Naive thymus-derived CD4-positive, alpha-beta T cell (primary cell): ENCODE measurements around the gene PDE3A. TPM values are rescaled to one million over a fixed set of nuclear protein-coding genes. Genes with fewer than 3 reads are reported as not detected.

ENCODE experiments used
- ATAC-seq: fragments of 150-1000 bp; cut with Tn5 transposase; 2 replicates; pipeline ENCODE4 v1.10.0; 2021; ENCODE audit warnings: mild to moderate bottlenecking, moderate library complexity
- CTCF ChIA-PET: fragments of 350-600 bp; sonication (Branson Sonifier 250); formaldehyde crosslinking; loops from one replicate; lab custom pipeline; 2021; ENCODE audit warnings: antibody characterized with exemption; lab: Charles Lee
- POLR2A ChIA-PET: fragments of 350-600 bp; sonication (Branson Sonifier 250); formaldehyde crosslinking; loops from one replicate; lab custom pipeline; 2021; ENCODE audit warnings: antibody characterized with exemption, inconsistent platforms; lab: Charles Lee
- DNase-seq, 9 donors: peaks; one replicate each; pipeline versions ENCODE4 v3.0.0 to v3.0.0-alpha.2; 2020 to 2022; ENCODE audit warnings: mixed read lengths in 1 of 9
- H3K27ac ChIP-seq: one replicate; pipeline ENCODE4 v1.7.0; 2013; ENCODE audit warnings: mild to moderate bottlenecking, low read depth, low read length, moderate library complexity
- H3K27me3 ChIP-seq, 2 donors: one replicate each; pipeline ENCODE4 v1.7.0; 2013; ENCODE audit warnings: low read length in 2 of 2, mild to moderate bottlenecking in 2 of 2, moderate library complexity in 2 of 2; ENCODE audit not compliant: control insufficient read depth in 2 of 2, insufficient read depth in 2 of 2
- H3K36me3 ChIP-seq, 3 experiments: 1 replicate in 2 of 3; 2 replicates in 1 of 3; pipeline ENCODE4 v1.7.0; 2013; ENCODE audit warnings: low read length in 3 of 3, mild to moderate bottlenecking in 3 of 3, moderate library complexity in 1 of 3; ENCODE audit not compliant: insufficient read depth in 3 of 3, control insufficient read depth in 2 of 3
- H3K4me1 ChIP-seq, 2 donors: one replicate each; pipeline ENCODE4 v1.7.0; 2013; ENCODE audit warnings: low read length in 2 of 2, mild to moderate bottlenecking in 2 of 2, moderate library complexity in 1 of 2; ENCODE audit not compliant: control insufficient read depth in 2 of 2, insufficient read depth in 2 of 2
- H3K4me3 ChIP-seq: 2 replicates; pipeline ENCODE4 v1.7.0; 2013; ENCODE audit warnings: mild to moderate bottlenecking, low read length
- H3K9me3 ChIP-seq, 3 experiments: 1 replicate in 2 of 3; 2 replicates in 1 of 3; pipeline ENCODE4 v1.7.0; 2013; ENCODE audit warnings: low read length in 3 of 3; ENCODE audit not compliant: control insufficient read depth in 2 of 3
- H3K27ac Mint-ChIP-seq, 9 donors: one replicate each; pipeline ENCODE4 v1.8.0; 2020 to 2022; ENCODE audit warnings: mixed read lengths in 9 of 9, mild to moderate bottlenecking in 8 of 9, moderate library complexity in 5 of 9, inconsistent platforms in 2 of 9
- H3K27me3 Mint-ChIP-seq, 5 donors: one replicate each; pipeline ENCODE4 v1.8.0; 2021 to 2022; ENCODE audit warnings: mixed read lengths in 5 of 5, mild to moderate bottlenecking in 1 of 5
- H3K36me3 Mint-ChIP-seq, 5 donors: one replicate each; pipeline ENCODE4 v1.8.0; 2020 to 2022; ENCODE audit warnings: mixed read lengths in 5 of 5, mild to moderate bottlenecking in 3 of 5, inconsistent platforms in 1 of 5
- H3K4me1 Mint-ChIP-seq, 7 donors: one replicate each; pipeline ENCODE4 v1.8.0; 2020 to 2022; ENCODE audit warnings: mixed read lengths in 7 of 7, mild to moderate bottlenecking in 3 of 7, inconsistent platforms in 1 of 7
- H3K4me3 Mint-ChIP-seq, 10 donors: one replicate each; pipeline ENCODE4 v1.8.0; 2020 to 2022; ENCODE audit warnings: mild to moderate bottlenecking in 10 of 10, mixed read lengths in 10 of 10, moderate library complexity in 6 of 10, inconsistent platforms in 2 of 10
- H3K9me3 Mint-ChIP-seq, 11 donors: one replicate each; pipeline ENCODE4 v1.8.0; 2020 to 2022; ENCODE audit warnings: mixed read lengths in 11 of 11, mild to moderate bottlenecking in 4 of 11, inconsistent platforms in 1 of 11, moderate library complexity in 1 of 11
- intact Hi-C, 2 donors: fragments of 100-400 bp; cut with micrococcal nuclease; formaldehyde crosslinking; loops; one replicate each; pipeline ENCODE4 v1.15.1; 2023
- polyA plus RNA-seq, 2 donors: library from polyadenylated mRNA; unstranded; fragments of 300-500 nt; fragmentation: Illumina TruSeq; gene quantifications; one replicate each; pipeline ENCODE4 v1.2.3, GENCODE V29; 2021
- total RNA-seq, 6 experiments: library from RNA in 5 of 6; stranded (reverse) in 5 of 6; gene quantifications; 1 replicate in 5 of 6; 2 replicates in 1 of 6; pipeline ENCODE4 v1.2.3 and lab custom pipeline; 2021 to 2026

PDE3A gene
- total and polyA plus RNA-seq, 7 experiments from 2014 or later, result 0.42 TPM; not detected in 6

- Histone ChIP-seq H3K9me3 (no peaks in the 10 kb centered on the region), H3K36me3 (no peaks in the 10 kb centered on the region), H3K27ac (no peak overlapping the region), H3K4me3 (no peak overlapping the region), H3K4me1 (no peaks in the 10 kb centered on the region), H3K27me3 (no peaks in the 10 kb centered on the region)
- POLR2A ChIA-PET, result no interaction called here
- H3K9me3 Mint-ChIP-seq, result no peaks in the 10 kb centered on the region
- ATAC-seq (no peak), DNase-seq (no peak)
- no peaks in the 10 kb centered on the region for H3K36me3 Mint-ChIP-seq
- H3K27me3 Mint-ChIP-seq, result peaks cover 0 to 8% (median 0%) of the 10 kb centered on the region in 5 donors
- intact Hi-C loops, result no loop called here
- H3K4me3 Mint-ChIP-seq, result no peak overlapping the region
- no peaks in the 10 kb centered on the region for H3K4me1 Mint-ChIP-seq
- CTCF ChIA-PET, result no interaction called here
- H3K27ac Mint-ChIP-seq, result no peak overlapping the region
Measured at GRCh38 chr12:20442322-20442721, 74.0 kb downstream of the PDE3A start.

- Histone ChIP-seq H3K36me3 (no peaks in the 10 kb centered on the region), H3K4me1 (no peaks in the 10 kb centered on the region), H3K27me3 (no peaks in the 10 kb centered on the region), H3K27ac (no peak overlapping the region), H3K9me3 (no peaks in the 10 kb centered on the region), H3K4me3 (no peak overlapping the region)
- ChIA-PET CTCF (no interaction called here), POLR2A (no interaction called here)
- Mint-ChIP-seq H3K4me3 (no peak overlapping the region), H3K27me3 (peaks cover 0 to 8% (median 0%) of the 10 kb centered on the region in 5 donors), H3K4me1 (no peaks in the 10 kb centered on the region), H3K36me3 (no peaks in the 10 kb centered on the region), H3K9me3 (no peaks in the 10 kb centered on the region), H3K27ac (no peak overlapping the region)
- intact Hi-C loops, result no loop called here
- DNase-seq (no peak), ATAC-seq (no peak)
Measured at GRCh38 chr12:20443255-20443654, 74.9 kb downstream of the PDE3A start.

GRCh38 chr12:20443792-20444191 is 75.5 kb downstream of the PDE3A start:
- H3K4me1 Mint-ChIP-seq, result no peaks in the 10 kb centered on the region
- peaks cover 0 to 8% (median 0%) of the 10 kb centered on the region in 5 donors for H3K27me3 Mint-ChIP-seq
- CTCF ChIA-PET, result no interaction called here

GRCh38 chr12:20444595-20445170 is 76.3 kb downstream of the PDE3A start:
- no peak overlapping the region for H3K27ac ChIP-seq
- no peaks in the 10 kb centered on the region for H3K9me3 Mint-ChIP-seq
- H3K4me3 ChIP-seq, result no peak overlapping the region
- intact Hi-C loops, result no loop called here
- DNase-seq (no peak), ATAC-seq (no peak)
- no peak overlapping the region for H3K27ac Mint-ChIP-seq
- no peak overlapping the region for H3K4me3 Mint-ChIP-seq
- CTCF ChIA-PET, result no interaction called here
- peaks cover 0 to 8% (median 0%) of the 10 kb centered on the region in 5 donors for H3K27me3 Mint-ChIP-seq
- no peaks in the 10 kb centered on the region for H3K4me1 Mint-ChIP-seq
- H3K36me3 Mint-ChIP-seq, result no peaks in the 10 kb centered on the region
- H3K4me1 ChIP-seq, result no peaks in the 10 kb centered on the region
- H3K9me3 ChIP-seq, result no peaks in the 10 kb centered on the region
- H3K27me3 ChIP-seq, result no peaks in the 10 kb centered on the region
- POLR2A ChIA-PET, result no interaction called here
- H3K36me3 ChIP-seq, result no peaks in the 10 kb centered on the region

More at GRCh38 chr12:20443792-20444191, 75.5 kb downstream of the PDE3A start:
- no peak for ATAC-seq
- intact Hi-C loops, result no loop called here
- POLR2A ChIA-PET, result no interaction called here
- no peak overlapping the region for H3K4me3 Mint-ChIP-seq
- no peak for DNase-seq
- Histone ChIP-seq H3K27ac (no peak overlapping the region), H3K36me3 (no peaks in the 10 kb centered on the region), H3K4me3 (no peak overlapping the region), H3K9me3 (no peaks in the 10 kb centered on the region), H3K27me3 (no peaks in the 10 kb centered on the region), H3K4me1 (no peaks in the 10 kb centered on the region)
- H3K27ac Mint-ChIP-seq, result no peak overlapping the region
- no peaks in the 10 kb centered on the region for H3K9me3 Mint-ChIP-seq
- H3K36me3 Mint-ChIP-seq, result no peaks in the 10 kb centered on the region

GRCh38 chr12:20445687-20446086 is 77.3 kb downstream of the PDE3A start:
- Histone ChIP-seq H3K4me1 (no peaks in the 10 kb centered on the region), H3K4me3 (no peak overlapping the region), H3K9me3 (no peaks in the 10 kb centered on the region), H3K27ac (no peak overlapping the region), H3K27me3 (no peaks in the 10 kb centered on the region), H3K36me3 (no peaks in the 10 kb centered on the region)
- Mint-ChIP-seq H3K27ac (no peak overlapping the region), H3K36me3 (no peaks in the 10 kb centered on the region), H3K4me3 (no peak overlapping the region), H3K4me1 (no peaks in the 10 kb centered on the region), H3K9me3 (no peaks in the 10 kb centered on the region), H3K27me3 (peaks cover 0 to 8% (median 0%) of the 10 kb centered on the region in 5 donors)
- intact Hi-C loops, result no loop called here
- ChIA-PET CTCF (no interaction called here), POLR2A (no interaction called here)
- no peak for ATAC-seq
- DNase-seq, result no peak

GRCh38 chr12:20446836-20447235 is 78.5 kb downstream of the PDE3A start:
- Histone ChIP-seq H3K36me3 (no peaks in the 10 kb centered on the region), H3K9me3 (no peaks in the 10 kb centered on the region), H3K27ac (no peak overlapping the region), H3K27me3 (no peaks in the 10 kb centered on the region), H3K4me1 (no peaks in the 10 kb centered on the region), H3K4me3 (no peak overlapping the region)
- Mint-ChIP-seq H3K4me3 (no peak overlapping the region), H3K9me3 (peaks cover 0 to 1% (median 0%) of the 10 kb centered on the region in 11 donors), H3K27ac (no peak overlapping the region), H3K27me3 (peaks cover 0 to 6% (median 0%) of the 10 kb centered on the region in 5 donors), H3K4me1 (no peaks in the 10 kb centered on the region), H3K36me3 (no peaks in the 10 kb centered on the region)
- ATAC-seq, result no peak
- CTCF ChIA-PET, result interaction anchor here (0.6 kb wide), 1 partner anchor 24 kb away, joined by 4 read pairs; no protein-coding TSS in a partner anchor
- intact Hi-C loops, result no loop called here
- POLR2A ChIA-PET, result no interaction called here
- no peak for DNase-seq

GRCh38 chr12:20448781-20449180 is 80.4 kb downstream of the PDE3A start:
- no peaks in the 10 kb centered on the region for H3K36me3 Mint-ChIP-seq
- no peak overlapping the region for H3K4me3 Mint-ChIP-seq
- DNase-seq (no peak), ATAC-seq (no peak)
- H3K27ac Mint-ChIP-seq, result no peak overlapping the region
- Histone ChIP-seq H3K27ac (no peak overlapping the region), H3K36me3 (no peaks in the 10 kb centered on the region), H3K9me3 (no peaks in the 10 kb centered on the region), H3K4me3 (no peak overlapping the region), H3K27me3 (no peaks in the 10 kb centered on the region), H3K4me1 (no peaks in the 10 kb centered on the region)
- H3K9me3 Mint-ChIP-seq, result peaks cover 0 to 3% (median 0%) of the 10 kb centered on the region in 11 donors
- no peaks in the 10 kb centered on the region for H3K4me1 Mint-ChIP-seq
- intact Hi-C loops, result no loop called here
- ChIA-PET POLR2A (no interaction called here), CTCF (no interaction called here)
- H3K27me3 Mint-ChIP-seq, result no peaks in the 10 kb centered on the region
